ENCODE measurements around the gene CDC34.

GRCh38 chr19:506404-507285 lies 24.9 kb upstream of the CDC34 start:
- no peak for TF ChIP-seq POLR2A (IDR thresholded peaks at IDR 0.05; ENCODE audit: low read depth, low read length)
- no peak for TF ChIP-seq POLR2AphosphoS5 (IDR thresholded peaks at IDR 0.05; ENCODE audit: low read depth, low read length)
- TF ChIP-seq PAX5 (IDR thresholded peaks at IDR 0.05; ENCODE audit: insufficient read depth, low read length, severe bottlenecking) = no peak
